GM19452 (cell line): ENCODE data around the gene C1S.

Experiments used
- ATAC-seq: cut with Tn5 transposase; IDR thresholded peaks from one replicate; pipeline ENCODE4 v1.9.1; 2021; ENCODE audit not compliant: unreplicated experiment

The C1S gene

DNA sequence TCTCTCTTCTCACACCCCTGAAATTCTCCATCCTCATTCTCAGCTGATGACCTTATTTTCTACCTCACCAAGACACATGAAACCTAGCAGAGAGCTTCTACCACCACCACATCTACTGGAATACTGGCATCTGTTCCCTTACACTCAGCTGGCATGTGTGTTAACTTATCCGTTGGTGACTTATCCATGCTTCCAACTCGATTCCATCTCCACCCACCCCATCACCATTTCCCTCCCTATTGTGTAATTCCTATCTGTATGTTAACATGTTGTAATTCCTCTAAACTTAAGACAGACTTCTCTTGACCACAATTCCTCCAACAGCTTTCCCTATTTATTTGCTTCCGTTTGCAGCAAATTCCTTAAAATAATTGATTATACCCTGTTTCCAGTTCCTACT, 15.4 kb downstream of the C1S start:
- ATAC-seq = no peak

- no peak for ATAC-seq
Observed at GRCh38 chr12:7076493-7076892, 16.0 kb downstream of the C1S start.

- ATAC-seq = no peak
Observed at GRCh38 chr12:7078163-7078562, 17.6 kb downstream of the C1S start.

- ATAC-seq = no peak
Observed at GRCh38 chr12:7079826-7080125, 19.3 kb downstream of the C1S start.

DNA sequence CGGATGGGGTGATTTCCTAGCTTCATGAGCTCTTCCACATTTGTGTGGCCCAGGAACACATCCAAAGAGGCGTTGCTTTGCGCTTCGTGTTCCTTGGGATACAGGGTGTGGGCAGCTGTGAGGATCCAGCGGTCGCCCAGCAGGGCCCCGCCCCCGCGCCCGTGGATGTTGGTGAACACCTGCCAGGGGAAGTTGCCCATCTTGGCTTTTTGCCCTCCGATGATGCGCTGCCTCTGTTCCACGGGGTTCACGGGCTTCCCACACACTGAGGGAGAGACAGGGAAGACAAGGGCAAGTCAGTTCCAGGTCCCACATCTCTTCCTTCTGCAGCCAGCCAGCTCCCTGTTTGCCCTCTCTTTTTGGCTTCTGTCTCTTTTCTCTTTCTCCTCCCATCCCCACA, 20.5 kb downstream of the C1S start:
- ATAC-seq = no peak

GRCh38 chr12:7083125-7083524, 22.6 kb downstream of the C1S start:
- no peak for ATAC-seq

DNA sequence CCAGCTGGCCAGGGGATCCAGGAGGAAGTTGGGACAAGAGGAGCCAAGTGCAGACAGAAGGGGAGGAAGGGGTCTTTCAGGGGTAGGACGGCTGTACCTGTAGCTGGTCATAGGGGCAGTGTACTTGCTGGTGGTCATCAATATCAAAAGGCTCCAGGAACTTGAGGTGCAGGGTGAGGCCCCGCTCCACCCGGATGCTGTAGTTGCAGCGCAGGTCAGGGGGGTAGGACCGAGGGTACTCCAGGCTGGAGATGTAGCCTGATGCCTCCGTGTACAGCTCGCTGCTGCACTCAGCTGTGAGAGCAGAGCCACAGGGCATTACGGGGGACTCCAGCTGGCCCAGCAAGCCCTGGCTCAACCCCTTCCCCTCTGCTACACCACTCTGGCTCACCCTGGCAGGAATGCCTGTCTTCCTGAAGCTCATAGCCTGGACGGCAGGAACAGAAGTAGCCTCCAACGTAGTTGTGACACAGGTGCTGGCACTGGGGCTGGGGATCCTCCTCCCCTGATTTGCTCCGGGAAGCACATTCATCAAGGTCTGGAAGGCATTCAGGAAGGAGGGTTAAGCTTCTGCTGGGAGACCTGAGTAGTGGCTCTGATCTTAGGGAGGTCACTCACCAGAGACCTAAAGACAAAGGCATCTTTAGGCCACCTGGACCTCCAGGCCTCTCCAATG, 28.8 kb downstream of the C1S start:
- ATAC-seq = no peak

- ATAC-seq = no peak
Observed at GRCh38 chr12:7090222-7090998, 29.9 kb downstream of the C1S start.

DNA sequence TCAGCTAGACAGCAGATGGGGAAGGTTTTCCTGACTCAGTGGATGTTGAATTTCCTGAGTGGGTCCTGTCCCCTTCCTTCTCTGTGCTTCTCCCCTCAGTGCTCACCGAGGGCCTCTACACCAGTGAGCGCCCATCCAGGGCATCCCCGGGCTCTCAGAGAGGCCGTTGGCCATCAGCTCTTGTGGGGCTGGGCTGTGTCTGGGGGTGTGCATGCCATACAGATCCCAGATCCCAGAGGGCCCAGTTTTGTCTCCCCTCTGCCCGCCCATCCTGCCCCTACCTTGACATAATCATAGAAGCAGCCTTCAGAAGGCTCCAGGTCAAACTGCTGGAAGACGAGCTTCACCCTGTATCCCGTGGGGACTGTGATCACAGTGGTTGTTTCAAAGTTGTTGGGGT, 30.7 kb downstream of the C1S start:
- no peak for ATAC-seq

DNA sequence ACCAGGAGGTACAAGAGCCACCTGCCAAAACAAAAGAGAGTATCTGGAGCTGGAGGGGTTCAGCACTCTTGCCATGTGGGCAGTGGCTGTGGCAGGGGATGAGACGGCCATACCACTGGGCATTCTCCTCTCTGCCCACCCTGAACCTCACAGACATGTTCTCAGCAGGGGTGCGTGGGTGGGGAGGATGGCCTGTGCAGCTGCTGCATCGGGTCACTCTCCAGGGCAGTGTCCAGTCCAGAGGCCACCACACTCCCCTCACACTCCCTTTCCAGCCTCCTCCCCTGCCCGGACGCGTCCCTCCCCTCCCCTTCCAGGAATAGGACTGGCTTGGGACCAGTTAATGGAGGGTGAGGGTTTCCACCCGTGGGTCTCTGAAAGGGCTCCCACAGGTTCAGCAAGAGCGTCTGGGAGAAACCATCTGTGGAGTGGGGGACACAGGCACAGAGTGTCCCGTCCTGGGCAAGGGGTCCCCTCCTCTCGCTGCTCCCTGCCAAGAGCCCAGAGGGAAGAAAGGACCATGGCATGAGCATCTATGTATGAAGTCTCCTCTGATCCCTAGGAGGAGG, 31.2 kb downstream of the C1S start:
- no peak for ATAC-seq

- no peak for ATAC-seq
Observed at GRCh38 chr12:7092229-7092985, 31.9 kb downstream of the C1S start, which contains the start of gene C1R. Gene C1R, minus strand, starts transcription at chr12:7092445. Its CDS starts 57 bp downstream, at chr12:7092388.

DNA sequence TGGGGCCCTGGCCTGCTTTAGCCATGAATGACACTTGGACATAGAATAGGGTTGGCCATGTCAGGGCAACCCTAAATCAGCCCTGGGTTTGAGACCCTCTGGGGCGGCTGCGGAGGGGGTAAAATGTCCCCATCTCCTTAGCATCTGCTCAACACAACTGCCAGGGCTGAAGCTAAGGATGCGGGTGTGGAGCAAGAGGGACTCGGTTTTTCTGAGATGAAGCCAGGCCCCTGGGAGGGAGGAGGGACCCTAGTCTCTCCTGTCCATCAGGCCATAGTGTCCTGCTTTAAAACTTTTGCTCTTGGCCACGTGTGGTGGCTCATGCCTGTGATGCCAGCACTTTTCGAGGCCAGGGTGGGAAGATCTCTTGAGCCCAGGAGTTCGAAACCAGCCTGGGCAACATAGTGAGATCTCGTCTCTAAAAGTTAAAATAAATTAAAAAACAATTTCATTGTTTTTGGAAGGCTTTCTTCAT, 32.5 kb downstream of the C1S start:
- no peak for ATAC-seq

- no peak for ATAC-seq
Observed at GRCh38 chr12:7093486-7093885, 33.0 kb downstream of the C1S start.

- no peak for ATAC-seq
Observed at GRCh38 chr12:7093892-7094291, 33.4 kb downstream of the C1S start.

DNA sequence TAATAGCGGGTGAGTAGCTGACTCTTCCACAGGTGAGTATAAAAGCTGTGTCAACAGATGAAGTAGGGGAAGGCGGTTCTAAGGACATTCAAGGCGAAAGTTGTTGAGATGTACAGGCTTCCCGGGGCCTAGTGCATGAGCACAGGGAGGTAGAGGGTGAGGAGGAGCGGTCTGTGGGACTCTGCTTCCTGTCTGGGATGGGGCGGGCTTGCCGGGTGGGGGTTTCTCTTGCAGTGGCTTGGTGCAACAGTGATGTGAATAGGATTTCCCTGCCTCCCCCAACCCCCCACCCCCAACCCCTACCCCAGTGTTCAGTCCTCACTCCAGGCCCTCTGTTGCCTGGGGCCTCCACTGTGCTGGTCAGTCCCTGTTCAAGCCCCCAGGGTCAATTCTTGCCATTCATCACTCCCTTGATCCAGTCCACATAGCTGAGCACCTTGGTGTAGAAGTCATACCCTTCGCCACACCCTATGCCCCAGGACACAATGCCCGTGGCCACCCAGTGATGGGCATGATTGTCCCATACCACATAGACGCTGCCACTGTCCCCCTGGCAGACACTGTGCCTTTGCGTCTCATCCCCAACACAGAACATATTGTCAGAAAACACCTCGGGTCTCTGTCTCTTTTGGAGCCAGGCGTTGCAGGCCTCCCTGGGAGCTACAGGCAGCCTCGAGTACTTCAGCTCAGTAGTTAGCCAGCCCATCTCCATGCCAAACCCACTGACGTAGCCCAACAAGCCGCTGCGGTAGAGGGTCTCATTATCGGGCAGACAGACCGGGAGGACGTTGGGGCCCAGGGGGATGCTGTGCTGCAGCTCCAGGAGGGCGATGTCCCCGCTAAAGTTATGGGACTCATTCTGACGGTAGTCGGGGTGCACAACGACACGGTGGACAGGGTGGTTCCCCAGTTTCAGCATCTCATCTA, 35.8 kb downstream of the C1S start:
- ATAC-seq = no peak

- ATAC-seq = no peak
Observed at GRCh38 chr12:7096979-7097378, 36.5 kb downstream of the C1S start.

DNA sequence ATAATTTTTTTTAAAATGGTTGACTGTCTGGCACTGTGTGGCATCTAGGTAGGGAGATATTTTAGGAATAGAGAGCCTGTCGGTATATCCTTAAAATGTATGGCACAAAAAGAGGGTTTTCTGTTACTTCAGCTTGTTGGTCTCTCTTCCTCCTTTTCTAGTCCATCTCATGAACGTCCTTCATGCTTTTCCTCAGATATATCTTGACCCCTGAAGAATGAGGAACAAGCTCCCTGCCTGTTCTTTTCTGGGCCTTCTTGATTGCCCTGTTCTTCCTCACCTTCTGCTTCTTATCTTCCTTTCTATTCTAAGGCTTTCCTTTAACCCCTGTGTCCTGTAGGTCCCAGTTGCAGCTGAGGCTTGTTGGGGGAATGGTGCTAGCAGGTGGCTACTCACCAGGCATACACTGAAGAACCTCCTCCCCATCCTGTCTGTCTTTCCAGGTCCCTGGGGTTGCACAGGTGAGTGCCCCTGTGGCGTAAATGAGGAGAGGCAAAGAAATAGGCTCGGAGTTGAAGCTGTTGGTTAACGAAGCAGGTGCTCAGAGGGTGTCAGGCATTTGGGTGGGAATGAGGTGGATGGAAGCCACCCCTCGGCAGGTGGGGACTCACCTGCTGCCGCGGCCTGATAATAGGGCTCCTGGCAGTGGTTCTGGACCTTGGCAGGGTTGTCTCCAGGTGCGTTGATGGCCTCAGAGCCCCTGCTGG, 38.9 kb downstream of the C1S start:
- ATAC-seq = no peak

DNA sequence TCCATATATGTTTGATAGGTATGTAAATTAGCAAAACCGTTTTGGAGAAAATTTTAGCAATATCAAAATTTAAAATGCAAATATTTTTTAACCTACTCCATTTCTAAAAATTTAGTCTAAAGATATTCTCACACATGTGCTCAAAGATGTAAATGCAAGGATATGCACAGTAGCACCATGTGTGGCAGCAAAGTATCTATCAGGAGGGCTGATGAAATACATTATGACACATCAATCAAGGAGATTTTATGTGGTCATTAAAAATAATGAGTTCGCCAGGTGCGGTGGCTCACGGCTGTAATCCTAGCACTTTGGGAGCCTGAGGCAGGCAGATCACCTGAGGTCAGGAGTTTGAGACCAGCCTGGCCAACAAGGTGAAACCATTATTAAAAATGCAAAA, 39.7 kb downstream of the C1S start:
- ATAC-seq = no peak

- no peak for ATAC-seq
Observed at GRCh38 chr12:7101047-7101693, 40.7 kb downstream of the C1S start.
